ENCODE measurements around the gene PADI2. TPM values are rescaled to one million over a fixed set of nuclear protein-coding genes. Genes with fewer than 3 reads are reported as not detected.

PADI2 gene
- 1 to 10 TPM in 3 of 4 donors, under 1 TPM in 1; 0.35 to 3.3 (median 2.4) TPM for polyA plus RNA-seq (ENCODE audit: insufficient read length in 4 of 4)

DNA sequence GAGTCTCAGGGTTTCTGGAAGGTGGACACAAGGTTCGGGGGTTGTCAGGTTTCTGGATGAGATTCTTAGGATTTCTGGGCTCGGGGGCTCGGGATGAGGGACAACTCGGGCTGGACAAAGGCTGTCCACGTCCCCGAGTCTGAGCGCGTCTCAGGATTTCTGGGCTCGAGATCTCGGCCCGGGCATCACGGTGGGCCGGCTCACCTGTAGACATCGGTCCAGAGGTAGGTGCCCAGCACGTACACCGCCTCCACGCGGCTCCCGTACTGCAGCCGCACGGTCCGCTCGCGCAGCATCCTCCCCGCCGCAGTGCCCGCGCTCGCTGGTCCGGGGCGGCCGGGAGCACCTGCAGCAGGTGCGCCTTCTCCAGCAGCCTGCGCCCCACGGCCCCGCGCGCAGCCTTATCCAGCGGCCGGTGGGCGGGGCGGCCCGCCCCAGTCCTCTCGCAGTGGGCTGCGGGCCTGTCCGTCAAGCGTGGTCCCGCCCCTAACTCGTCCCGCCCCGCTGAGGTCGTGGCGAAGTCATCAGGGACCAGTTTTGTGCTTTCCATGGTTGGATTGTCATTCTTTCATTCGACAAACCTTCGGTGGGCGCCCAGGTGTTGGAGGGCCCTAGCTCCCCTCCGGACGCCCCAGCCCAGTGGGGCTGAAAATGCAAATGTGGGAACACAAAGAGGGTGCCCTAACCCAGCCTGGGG lies at the start of gene PADI2:
Gene PADI2, minus strand, starts transcription at position 376 of the 697 bp plus-strand sequence. Its CDS starts 80 bp downstream, at position 296.
- peak in 1 of 4 donors; percentile 50 for DNase-seq (ENCODE audit: low read depth in 4 of 4, low spot score in 3 of 4)

DNA sequence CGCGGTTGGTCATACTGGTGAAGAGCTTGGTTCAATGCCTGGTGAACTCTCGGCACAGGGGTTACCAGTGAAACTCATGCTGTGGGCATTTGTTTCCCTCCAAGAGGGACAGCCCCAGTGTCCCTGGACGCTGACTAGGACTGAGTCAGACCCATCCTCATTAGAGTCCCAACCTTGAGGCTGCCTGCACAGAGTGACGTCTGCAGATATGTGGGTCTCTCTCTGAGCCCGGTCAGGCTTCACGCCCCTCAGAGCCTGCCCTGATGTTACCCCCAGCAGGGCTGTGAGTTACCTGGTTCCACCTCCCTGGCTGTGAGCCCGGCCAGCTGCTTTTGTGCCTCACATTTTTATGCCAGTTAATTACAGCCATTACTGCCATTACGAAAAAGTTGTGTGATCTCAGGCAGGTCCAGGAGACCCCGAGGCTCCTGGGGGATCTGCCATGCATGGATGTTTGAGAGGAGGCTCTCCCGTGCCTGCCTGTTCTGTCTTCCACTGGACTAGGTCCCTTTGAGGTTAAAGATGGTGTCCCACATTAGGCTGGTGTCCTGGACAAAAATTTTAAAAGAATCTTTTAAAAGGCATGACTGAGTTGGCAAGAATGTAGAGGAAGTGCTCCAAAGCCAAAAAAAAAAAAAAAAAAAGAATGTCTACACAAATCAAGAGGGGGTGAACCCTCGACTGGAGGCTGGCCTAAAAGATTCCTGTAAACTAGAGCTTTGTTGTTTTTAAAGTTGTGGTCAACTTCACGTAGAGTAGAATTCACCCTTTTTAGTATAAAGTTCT lies 49.0 kb upstream of the PADI2 start:
- DNase-seq (ENCODE audit: low read depth in 4 of 4, low spot score in 3 of 4), result peak in 2 of 4 donors; percentile 16 to 46

DNA sequence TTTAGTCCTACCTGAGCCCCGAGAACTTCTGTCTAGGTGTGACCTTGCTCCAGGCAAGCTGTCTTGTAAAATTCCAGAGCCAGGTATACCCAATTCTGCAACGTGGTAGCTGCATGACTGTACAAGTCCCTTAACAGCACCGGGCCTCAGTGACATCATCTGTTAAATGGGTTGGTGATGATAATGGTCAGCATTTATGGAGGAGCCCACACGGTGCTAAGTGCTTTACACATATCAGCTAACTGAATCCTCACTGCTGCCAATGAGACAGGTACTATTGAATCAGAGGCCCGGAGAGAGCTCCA lies 48.5 kb upstream of the PADI2 start:
- DNase-seq (ENCODE audit: low read depth in 4 of 4, low spot score in 3 of 4), result no peak

DNA sequence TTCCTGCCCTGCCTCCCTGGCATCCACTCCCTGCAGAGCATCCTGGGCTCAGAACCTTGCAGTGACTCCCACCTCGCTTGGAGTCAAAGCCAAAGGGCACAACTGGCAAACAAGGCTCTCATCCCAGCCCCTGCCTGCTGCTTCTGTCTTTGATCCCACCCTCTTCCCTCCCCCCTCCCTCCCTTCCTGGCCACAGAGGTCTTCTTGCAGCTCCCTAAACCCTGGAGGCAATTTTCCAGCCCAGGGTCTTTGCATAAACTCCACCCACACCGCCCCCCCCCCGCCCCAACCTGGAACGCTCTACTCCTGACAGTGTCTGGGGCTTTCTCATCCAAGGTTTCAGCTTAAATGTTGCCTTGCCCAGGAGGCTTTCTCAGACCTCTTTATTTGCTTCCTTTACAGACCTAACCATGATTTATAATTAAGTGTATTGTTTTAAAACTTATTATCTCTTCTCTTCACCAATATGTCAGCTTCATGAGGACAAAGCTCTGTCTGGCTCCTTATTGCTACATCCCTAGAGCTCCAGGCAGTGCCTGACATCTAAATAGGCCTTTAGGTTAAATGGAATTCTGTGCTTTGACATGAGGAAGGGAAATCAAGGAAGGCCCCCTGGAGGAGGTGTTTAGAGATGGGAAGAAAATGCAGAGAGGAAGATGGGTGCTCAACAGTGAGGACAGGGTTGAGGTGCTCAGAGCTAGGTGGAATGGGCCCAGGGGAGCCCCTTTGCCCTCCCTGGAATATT lies 48.0 kb upstream of the PADI2 start:
- DNase-seq (ENCODE audit: low read depth in 4 of 4, low spot score in 3 of 4), result no peak

DNA sequence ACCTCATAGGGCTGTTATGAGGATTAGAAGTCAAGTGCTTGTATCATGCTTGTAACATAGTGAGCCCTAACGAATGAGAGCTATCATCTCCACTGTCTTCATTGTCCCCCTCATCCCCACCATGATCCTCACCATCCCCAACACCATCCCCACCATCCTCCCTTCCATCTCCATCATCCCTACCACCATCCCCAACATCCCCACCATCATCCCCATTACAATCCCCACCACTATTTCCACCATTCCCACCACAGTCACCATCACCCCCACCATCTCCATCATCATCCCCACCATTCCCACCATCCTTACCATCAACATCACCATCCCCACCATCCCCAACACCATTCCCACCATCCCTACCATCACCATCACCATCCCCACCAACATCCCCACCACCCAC lies 46.6 kb upstream of the PADI2 start:
- no peak for DNase-seq (ENCODE audit: low read depth in 4 of 4, low spot score in 3 of 4)

DNA sequence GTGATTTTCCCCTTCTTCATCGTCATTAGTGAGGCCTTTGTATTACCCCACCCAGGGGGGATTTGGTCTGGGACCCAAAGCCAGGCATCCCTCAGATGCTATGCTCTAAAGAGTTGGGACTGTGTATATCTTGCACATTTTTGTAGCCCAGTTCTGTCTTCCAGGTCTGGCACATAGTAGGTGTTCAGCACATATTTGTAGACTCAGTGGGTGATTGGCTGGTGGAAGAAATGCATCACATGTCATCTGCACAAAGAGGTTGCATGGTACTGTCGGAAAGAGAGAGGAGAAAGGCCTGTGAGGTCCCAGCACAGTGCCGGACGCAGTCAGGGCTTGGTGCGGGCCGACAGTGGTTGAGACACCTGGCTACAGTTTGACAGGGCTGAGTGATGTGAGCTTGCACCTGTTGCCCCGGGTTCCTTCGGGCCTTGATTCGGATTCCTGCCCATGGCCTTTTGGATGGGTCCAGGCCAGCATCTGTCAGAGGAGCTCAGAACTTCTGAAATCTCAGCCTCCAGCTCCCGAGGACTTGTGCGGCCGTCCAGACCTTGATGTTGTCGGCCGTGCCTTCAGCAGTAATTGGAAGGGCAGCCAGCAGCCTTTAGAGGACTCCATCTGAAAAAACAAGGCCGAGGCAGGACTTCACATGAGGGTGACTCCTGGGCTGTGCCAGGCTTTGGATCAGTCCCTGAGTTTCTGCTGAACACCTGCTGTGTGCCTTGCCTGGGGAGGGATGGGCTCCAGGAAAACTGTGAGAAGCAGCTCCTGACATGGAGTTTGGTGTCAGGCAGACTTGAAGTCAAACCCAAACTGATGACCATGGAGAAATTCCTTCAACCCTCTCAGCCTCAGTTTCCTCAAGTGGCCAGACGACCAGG lies 44.8 kb upstream of the PADI2 start:
- DNase-seq (ENCODE audit: low read depth in 4 of 4, low spot score in 3 of 4), result no peak

DNA sequence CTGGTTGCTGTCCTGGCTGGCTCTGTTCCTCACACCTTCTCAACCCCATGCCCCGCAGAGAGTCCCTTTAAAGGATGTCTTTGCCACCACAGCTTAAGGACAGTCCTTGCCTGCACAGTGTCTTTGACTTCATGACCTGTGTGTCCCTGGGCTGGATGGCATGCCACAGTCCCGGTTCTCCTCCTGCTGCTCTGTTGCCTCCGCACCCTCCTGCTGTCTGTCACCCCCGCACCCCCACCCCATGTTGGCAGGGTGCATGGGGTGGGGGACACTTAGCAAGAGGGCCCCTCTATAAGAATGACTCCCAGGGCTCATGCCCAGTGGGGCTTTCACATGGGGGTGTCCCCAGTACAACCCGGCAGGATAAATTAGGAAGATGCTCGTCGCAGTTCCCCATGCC lies 44.1 kb upstream of the PADI2 start:
- DNase-seq (ENCODE audit: low read depth in 4 of 4, low spot score in 3 of 4), result no peak

DNA sequence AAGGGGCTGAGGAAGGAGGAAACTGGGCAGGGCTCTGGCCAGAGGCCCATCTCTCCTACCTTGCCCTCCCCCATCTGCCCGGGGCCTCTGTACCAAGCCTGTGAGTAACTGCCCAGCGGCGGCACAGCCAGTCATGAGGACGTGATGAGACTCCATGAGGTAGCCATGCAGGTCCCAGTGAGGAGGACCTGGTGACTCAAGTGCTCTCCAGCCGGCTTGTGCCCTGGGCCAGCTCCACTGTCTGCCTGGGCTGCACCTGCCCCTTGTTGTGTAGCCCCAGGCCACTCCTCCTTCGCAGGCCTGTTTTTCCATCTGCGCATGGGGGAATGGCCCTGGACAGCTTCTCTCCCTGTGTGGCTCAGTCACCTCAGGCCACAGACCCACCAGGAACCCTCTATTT lies 43.7 kb upstream of the PADI2 start:
- no peak for DNase-seq (ENCODE audit: low read depth in 4 of 4, low spot score in 3 of 4)

DNA sequence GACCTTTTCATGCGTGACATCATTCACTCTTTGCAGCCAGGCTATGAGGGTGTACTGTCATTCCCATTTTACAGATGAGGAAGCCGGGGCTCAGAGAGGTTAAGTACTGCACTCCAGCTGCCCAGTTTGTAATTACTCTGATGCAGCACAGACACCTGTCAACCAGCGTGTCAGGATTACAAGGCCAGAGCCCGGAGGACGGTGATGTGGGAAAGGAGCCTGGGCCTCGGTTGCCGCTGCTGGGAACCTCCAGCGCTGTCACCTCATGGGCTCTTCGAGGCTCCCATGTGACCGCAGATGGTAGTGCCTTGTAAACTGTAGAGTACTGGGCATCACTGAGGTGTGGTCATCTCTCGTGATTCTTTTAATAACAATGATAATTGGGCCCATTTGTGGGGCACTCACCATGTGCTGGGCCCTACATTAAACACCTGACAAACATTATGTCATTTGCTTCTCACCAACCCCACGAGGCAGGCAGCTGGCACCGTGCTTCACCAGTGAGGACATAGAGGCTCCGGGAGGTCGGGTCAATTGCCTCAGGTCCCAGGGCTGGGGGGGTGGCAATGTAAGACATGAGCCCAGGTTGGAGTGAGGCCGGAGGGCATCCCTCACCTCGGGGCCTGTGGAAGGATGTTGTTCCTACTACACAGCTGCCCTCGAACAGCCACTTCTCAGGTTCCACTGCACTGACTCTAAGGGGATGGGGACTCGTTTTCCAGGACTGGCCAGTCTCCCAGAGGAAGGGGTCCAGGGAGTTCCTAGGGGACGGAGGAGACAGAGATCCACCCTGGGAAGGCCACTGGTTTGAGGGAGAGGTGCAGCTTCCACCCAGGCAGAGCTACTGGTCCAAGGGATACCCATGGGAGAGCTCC lies 42.9 kb upstream of the PADI2 start:
- DNase-seq (ENCODE audit: low read depth in 4 of 4, low spot score in 3 of 4), result no peak

DNA sequence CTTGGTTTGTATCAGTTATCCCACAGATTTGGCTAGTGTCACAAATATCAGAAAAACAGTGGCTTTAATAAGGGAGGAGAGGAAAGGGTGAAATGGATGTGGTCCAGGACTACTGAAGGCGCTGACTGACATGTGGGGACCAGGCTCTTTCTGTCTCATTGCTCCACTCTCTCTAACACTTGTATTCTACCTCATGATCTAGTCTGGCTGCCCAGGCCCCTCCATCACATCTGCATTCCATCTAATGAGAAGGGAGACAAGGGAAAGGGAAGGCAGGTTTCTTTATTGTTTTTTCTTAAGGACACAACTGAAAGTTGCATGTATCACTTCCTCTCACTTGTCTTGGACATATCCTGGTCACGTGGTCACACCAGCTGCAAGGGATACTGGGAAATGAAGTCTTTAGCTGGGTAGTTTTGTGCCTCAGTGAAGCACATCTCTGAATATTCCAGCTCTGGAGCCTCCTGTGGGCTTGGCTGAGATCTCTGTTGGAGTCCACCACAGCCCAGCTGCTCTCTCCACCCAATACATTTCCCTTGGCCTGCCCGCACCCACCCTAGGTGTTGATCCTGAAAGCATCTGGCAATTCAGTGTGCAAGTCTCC lies 42.0 kb upstream of the PADI2 start:
- DNase-seq (ENCODE audit: low read depth in 4 of 4, low spot score in 3 of 4), result no peak

DNA sequence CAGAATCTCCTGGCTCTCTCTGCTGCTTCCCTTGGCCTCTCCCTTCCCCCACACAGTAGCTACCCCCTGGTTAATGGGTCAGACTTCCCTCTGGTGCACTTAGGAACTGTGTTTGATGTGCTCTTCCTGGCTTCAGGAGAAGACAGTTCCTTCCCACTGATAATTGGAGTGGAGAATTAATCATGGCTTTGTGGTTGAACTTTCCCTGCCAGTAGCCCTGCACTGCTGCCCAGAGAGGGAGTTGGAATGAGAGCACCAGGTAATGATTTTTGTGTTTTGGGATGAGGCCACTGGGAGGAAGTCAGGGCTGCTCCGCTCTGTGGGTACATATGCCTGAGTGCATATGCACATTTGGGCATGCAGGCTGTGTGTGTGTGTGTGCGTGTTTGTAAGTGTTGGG lies 39.7 kb upstream of the PADI2 start:
- DNase-seq (ENCODE audit: low read depth in 4 of 4, low spot score in 3 of 4), result no peak

DNA sequence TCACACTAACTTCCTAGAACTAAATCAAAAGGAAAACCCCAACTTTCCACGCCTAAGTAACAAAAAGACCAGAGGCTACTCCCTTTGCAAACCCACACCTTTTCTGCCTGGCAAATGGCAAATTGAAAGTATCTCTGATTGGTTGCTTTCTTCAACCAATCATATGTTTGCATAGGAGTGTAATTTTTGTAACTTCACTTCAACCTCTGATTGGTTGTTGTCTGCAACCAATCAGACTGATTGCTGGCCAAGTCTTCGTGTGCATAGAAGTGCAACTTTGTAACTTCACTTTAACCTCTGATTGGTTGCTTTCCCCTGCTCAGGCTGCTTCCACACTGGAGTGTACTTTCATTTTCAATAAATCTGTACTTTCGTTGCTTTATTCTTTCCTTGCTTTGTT lies 36.9 kb upstream of the PADI2 start:
- no peak for DNase-seq (ENCODE audit: low read depth in 4 of 4, low spot score in 3 of 4)

DNA sequence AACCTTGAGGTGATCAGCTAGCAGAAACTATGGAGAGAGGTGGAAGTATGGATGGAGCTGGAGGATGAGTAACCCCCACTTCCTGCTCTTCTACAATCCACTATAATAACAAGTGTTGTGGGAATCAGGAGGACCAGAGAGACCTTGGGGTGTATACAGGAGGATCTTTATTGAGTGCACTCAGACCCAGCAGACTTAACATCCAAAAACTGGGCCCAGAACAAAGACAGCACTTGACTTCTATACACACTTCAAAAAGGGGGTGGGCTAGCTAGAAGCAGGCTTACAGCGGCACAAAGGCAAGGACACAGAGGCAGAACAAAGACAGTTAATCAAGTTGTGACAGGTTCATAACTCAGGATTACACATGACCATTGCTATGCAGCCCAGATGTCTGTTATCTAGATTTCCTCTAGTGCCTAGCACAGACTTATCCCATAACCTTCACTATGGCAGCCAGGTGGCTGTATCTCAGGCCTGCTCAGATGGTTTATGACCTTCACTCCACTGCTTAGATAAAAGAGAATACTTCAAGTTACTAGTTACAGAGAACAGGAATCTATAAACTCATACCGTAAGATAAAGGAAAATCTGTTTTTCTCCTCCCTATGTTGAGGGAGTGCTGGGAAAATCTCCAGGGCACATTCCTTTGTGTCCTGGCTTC lies 36.1 kb upstream of the PADI2 start:
- DNase-seq (ENCODE audit: low read depth in 4 of 4, low spot score in 3 of 4), result no peak

DNA sequence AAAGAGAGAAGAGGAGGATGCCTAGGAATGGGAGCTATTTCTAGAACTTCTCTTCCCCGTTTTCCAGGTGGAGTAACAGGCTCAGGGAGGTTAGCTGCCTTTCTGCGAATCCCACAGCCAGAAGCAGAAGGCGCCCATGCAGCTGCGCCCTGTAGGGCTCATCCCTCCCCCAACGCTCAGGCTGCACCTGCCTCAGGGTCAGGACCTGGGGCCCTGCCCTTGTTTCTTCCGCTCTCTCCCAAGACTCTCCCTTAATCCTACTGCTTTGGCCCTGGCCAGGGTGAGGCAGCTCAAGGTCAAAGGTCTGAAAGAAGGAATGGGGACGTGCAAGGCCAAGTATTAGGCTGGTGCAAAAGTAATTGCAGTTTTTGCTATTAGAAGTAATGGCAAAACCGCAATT lies 30.5 kb upstream of the PADI2 start:
- DNase-seq (ENCODE audit: low read depth in 4 of 4, low spot score in 3 of 4), result no peak

DNA sequence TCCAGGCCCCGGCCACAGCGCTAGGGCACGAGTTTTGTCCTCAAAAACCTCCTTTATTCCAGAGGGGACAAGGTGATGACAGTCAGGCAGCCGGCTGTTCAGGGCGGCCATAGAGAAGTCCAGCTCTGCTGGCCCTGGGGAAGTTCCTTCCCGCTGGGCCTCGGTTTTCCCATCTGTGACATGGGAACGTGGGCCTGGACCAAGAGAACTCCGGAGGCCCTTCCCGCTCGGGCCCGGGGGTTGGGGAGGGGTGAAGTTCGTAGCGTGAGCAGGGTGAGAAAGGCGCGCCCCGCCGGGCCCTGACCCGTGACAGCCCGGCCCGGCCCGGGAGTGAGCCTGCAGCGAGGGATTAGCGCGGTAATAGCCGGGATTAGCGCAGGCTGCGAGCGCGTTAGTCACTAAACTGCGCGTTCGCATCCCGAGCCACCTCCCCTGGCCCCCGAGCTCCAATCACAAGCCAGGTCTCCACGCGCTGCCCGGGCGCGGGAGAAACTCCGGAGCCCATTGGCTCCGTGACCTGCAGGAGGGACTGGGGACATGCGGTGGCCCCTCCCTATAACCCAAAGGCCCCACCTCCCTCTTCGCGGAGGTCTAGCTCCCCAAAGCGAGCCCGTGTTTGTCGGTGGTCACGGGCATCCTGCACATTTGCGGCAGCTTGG lies 29.8 kb upstream of the PADI2 start:
- DNase-seq (ENCODE audit: low read depth in 4 of 4, low spot score in 3 of 4), result no peak

DNA sequence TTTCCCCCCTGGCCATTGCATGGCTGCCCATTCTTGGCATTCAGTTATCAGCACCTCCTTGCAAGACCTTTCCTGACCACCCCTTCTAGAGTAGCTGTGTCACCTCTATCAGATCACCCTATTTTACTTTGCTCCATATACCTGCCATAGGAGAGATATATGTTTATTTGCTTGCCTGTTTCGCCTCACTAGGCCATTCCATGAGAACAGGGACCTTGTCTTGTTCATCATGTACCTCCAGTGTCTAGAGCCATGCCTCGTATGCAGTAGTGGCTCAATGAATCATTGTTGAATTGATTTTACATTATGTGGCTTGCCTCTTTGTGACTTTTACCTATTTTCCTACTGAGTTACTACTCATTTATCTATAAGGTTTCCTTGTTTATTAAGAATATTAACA lies 26.4 kb upstream of the PADI2 start:
- no peak for DNase-seq (ENCODE audit: low read depth in 4 of 4, low spot score in 3 of 4)

DNA sequence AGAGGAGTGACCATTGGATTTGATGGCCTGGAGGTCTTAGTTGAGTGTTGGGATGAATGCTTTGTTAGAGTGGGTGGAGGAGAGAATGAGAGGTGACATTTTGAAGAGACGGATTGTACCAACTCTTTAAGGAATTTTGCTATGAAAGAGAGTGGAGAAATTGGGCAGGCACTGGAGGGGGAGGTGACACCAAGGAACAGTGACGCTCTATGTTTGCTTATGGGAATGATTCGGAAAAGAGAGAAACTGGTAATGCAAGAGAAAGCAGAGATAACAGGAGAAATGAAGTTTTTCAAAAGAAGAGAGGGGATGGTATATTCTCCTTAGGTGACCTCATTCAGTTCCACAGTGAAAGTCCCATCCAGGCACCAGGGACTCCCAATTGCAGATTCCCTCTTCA lies 24.5 kb upstream of the PADI2 start:
- DNase-seq (ENCODE audit: low read depth in 4 of 4, low spot score in 3 of 4), result no peak
